AML-193 (cell line): Measurements from ENCODE around the gene OBP2B.
"Not testable (repeated sequence)": the region's sequence is repeated elsewhere in the genome, so short reads cannot be mapped to it uniquely, and the experiment has no call there.

ENCODE experiments used
- DNase-seq, 2 experiments: peaks; one replicate each; lab custom pipeline; 2025; lab: John Stamatoyannopoulos, UW

Gene OBP2B

GRCh38 chr9:133221177-133221809, 12.2 kb upstream of the OBP2B start:
- DNase-seq: no peak

- not testable (repeated sequence) for DNase-seq
Observed at GRCh38 chr9:133218049-133218975, 9.3 kb upstream of the OBP2B start.

GRCh38 chr9:133217333-133217988, 8.4 kb upstream of the OBP2B start:
- not testable (repeated sequence) for DNase-seq

DNA sequence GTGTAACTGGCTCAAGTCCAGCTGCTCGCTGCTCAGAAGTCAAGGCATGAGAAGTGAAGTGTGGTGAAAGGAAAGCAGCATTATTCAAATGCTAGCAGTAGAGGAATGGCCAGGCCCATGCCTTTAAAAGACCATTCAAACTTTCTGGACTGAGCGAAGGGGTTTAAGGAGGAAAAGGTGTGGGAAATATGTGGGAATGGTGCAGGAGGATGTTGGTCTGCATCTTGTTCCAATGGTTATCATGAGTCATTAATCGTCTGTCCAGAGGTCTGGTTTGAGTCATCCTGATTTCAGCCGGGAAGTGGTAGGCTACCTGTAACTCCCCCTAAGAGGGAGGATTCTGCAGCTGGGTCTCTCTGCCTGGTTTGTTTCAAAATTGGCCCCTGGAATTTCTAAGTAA, 5.2 kb upstream of the OBP2B start:
- DNase-seq: not testable (repeated sequence)

DNA sequence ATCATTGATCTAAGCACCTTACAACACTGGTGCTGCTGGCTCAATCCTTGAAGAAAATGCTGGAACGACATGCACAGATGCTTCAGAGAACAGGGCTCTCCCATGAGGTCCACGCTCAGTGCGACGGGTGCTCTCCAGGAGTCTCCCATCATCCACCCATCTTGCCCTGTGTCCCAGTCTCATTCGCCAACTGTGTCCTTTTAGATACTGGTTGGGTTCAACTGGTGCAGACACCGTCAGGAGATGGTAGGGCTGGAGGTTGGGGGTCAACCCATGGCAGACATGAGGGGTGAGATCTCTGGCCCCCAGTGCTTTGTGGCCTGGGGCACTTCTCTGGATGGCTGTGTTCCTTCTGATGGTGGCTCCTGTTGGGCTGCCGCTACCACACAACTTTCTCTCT, 1.6 kb upstream of the OBP2B start:
- no peak for DNase-seq

DNA sequence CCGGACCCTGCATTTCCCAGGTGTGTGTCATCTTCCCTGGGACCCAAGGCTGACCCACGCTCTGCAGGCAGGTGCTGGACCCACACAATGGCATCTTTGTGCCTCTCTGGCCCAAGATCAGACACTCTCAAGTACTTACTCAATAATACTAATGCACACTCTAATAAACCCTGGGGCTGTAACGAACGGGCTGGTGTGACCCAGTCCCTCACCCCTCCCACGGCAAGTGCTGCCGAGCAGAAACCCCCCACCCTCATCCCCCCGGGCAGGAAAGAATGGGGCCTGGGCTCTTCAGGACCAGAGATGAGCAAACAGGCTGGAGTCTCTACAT, 1.1 kb upstream of the OBP2B start:
- DNase-seq: no peak

DNA sequence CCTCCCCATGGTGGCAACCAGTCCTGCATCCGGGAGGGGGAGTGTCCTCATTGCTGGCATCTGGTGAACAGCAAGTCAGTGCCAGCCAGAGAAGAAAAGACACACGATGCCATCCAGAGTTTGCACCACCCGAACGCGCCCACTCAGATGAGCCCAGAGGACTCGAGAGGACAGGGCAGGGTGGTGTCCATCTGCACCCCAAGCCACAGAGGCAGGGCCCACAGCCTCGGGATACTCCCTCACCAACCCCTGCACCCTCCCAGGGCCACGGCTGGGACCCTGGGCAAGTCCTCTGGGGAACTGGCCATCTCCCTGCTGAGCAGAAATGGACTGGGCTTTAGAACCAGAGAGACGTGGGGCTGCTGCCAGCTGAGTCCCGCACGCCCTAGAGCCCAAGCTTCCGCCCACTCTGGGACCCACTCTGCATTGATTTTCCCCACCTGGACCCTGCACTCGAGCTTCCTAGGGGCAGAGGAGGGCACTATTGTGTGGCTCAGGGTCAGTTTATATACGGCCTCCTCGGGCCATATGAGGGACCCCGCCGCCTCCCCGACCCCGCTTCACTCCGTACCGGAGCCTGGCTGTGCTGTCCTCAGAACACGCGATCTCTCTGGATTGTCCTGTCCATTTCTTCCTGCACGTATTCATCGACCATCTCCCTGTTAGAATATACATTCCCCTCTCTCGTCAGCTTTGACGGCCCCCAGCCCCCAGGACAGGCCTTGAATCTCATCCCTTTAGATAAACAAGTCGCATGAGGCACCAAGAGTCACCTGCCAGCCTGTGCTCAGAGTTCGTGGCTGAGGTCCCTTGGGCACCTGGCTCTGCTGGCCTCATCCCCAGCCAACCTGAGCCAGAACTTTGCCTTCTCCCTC, 514 bp upstream of the OBP2B start:
- DNase-seq: not testable (repeated sequence)

- not testable (repeated sequence) for DNase-seq
Observed at GRCh38 chr9:133208171-133208879, 725 bp downstream of the OBP2B start.

- no peak for DNase-seq
Observed at GRCh38 chr9:133207540-133208170, 1.4 kb downstream of the OBP2B start.

GRCh38 chr9:133207021-133207531, 2.0 kb downstream of the OBP2B start:
- no peak for DNase-seq

DNA sequence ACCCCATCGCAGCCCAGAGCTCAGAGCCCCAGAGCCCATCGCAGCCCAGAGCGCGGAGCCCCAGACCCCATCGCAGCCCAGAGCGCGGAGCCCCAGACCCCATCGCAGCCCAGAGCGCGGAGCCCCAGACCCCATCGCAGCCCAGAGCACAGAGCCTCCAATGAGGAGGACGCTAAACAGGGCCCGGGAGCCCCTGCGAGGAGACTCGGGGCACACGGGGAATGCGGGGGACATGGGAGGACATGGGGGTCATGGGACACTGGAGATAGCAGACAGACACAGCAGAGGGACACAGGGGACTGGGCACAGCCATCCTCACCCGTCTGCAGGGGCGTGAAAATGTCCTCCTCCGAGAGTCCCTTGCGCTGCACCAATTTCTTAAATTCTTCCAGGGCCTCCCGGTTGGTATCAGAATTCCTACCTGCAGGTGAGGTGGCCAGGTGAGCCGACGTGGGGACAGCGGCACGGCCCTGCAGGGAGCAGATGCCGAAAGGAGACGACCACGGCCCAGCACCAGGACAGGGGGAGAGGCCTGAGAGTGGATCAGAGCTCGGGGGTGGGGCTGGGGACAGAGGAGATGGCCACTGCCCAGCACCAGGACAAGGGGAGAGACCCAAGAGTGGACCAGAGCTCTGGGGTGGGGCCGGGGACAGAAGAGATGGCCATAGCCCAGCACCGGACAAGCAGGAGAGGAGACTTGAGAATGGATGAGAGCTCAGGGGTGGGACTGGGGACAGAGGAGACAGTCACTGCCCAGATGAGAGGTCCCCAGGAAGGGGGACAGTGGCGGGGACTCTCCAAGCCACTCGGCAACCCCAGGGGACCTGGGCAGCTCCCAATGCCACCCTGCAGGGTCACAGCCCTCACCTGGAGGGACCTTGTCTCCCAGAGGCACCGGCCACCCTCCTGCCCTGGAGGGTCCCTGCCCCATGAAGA, 2.8 kb downstream of the OBP2B start:
- DNase-seq: no peak

DNA sequence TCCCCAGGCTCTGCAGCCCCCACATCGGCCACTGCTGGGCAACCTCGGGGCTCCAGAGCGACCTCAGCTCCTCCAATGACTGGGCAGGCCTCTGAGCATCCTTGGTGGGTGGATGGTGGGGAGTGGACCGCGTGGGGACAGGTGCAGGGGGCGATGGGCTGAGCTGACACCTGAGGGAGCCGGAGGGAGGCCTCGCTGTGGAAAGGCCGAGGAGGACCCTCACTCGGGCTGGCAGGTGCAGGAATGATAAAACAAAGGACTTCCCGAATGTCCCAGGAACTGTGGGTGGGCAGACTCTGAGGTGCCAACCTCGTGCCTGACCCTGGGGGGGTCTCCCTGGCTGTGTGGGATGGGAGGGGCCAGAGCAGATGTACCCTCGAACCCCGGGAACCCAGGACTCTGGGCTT, 3.6 kb downstream of the OBP2B start:
- DNase-seq: not testable (repeated sequence)

DNA sequence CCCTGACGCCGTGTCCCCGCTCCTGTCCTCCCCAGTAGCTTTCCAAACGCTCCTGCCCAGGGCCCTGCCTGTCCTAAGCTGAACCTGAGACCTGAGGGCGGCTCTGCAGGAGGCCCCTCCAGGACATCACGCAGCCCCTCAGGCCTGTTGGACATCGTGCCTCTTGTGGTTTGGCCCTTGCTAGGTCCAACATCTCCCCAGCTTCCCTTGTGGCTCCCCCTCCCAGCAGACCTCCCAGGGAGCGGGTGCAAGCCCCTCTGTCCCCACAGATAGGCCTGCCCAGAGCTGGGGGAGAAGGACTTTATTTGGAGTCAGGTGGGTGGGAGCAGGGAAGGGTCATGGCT, 4.1 kb downstream of the OBP2B start:
- no peak for DNase-seq

GRCh38 chr9:133204335-133204992, 4.6 kb downstream of the OBP2B start:
- DNase-seq: no peak

- no peak for DNase-seq
Observed at GRCh38 chr9:133203506-133204075, 5.5 kb downstream of the OBP2B start.

DNA sequence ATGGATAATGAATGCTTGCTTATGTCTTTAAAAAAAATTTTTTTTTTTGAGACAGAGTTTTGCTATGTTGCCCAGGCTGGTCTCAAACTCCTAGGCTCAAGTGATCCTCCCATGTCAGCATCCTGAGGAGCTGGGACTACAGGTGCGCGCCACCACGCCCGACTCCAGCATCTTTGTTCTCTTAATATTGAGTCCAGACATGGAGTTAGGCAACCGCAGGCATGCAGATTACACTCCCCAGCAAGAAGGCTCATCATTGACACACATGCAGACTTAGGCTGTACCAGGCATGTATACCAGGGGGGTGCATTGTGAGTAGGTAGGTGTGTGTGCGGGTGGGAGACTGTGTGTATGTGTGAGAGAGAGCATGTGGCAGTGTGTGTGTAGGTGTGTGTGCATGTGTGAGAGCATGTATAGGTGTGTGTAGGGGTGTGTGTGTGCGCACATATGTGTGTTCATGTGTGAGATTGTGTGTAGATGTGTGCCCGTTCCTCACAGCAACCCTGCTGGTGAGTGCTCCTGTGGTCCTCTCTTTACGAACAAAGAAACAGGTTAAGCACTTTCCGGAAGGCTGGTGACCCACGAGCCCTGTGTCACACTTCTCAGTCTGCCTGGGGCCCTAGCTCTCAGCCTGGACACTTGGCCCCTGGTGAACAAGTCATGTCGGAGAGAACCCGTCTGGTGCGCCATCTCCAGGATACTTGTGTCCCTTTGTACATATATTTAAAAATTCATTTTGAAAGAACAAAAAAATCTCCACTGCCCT, 6.2 kb downstream of the OBP2B start:
- no peak for DNase-seq

- DNase-seq: no peak
Observed at GRCh38 chr9:133202145-133202513, 6.9 kb downstream of the OBP2B start.
